Endothelial cell of umbilical vein (primary cell): ENCODE data around the gene VAV3. TPM values are rescaled to one million over a fixed set of nuclear protein-coding genes. Genes with fewer than 3 reads are reported as not detected.

Experiments
- BruUV-seq: library from RNA; stranded (reverse); fragments of 400-500 nt; replicated peaks from 2 replicates; lab custom pipeline; 2021; lab: Mats Ljungman, UMichigan
- CTCF ChIA-PET: fragments of 300-600, 350-600 bp; sonication (Branson Sonifier 250); formaldehyde crosslinking; loops from one replicate; lab custom pipeline; 2021; ENCODE audit warnings: antibody characterized with exemption, inconsistent platforms; lab: Charles Lee
- POLR2A ChIA-PET: fragments of 300-600, 350-600 bp; sonication (Branson Sonifier 250); formaldehyde crosslinking; loops from one replicate; lab custom pipeline; 2021; ENCODE audit warnings: antibody characterized with exemption, inconsistent platforms; lab: Charles Lee
- DNase-seq: peaks from one replicate; pipeline ENCODE4 v3.0.0-alpha.2; 2011; ENCODE audit warnings: low read depth, low spot score
- FAIRE-seq: peaks from 2 replicates; lab custom pipeline; 2011; peaks lifted over from hg19 to GRCh38; lab: Jason Lieb, UNC
- H2AFZ ChIP-seq: 2 replicates; pipeline ENCODE4 v1.6.0; 2012; ENCODE audit warnings: low read depth, low read length, control low read depth, inconsistent platforms
- H3K27ac ChIP-seq: 2 replicates; pipeline ENCODE4 v1.5.1; 2011; ENCODE audit warnings: low read depth, mild to moderate bottlenecking, control low read depth, low read length, moderate library complexity; ENCODE audit not compliant: insufficient read depth
- H3K27me3 ChIP-seq, 2 experiments: 2 replicates each; pipeline versions ENCODE4 v1.6.0 to v1.6.1; 2011; ENCODE audit warnings: low read length in 2 of 2, mixed read lengths in 1 of 2; ENCODE audit not compliant: control insufficient read depth in 2 of 2, insufficient read depth in 2 of 2
- H3K36me3 ChIP-seq, 2 experiments: 2 replicates in 1 of 2; 3 replicates in 1 of 2; pipeline ENCODE4 v1.5.1; 2011; ENCODE audit warnings: low read length in 2 of 2, mild to moderate bottlenecking in 1 of 2, moderate library complexity in 1 of 2; ENCODE audit not compliant: control insufficient read depth in 2 of 2, insufficient read depth in 2 of 2; ENCODE audit errors: extremely low read depth in 1 of 2
- H3K4me1 ChIP-seq: 3 replicates; pipeline ENCODE4 v1.5.1; 2011; ENCODE audit warnings: mild to moderate bottlenecking, low read length; ENCODE audit not compliant: control insufficient read depth, insufficient read depth; ENCODE audit errors: extremely low read depth
- H3K4me2 ChIP-seq: 2 replicates; pipeline ENCODE4 v1.6.1; 2011; ENCODE audit warnings: low read length, control low read depth, mixed read lengths; ENCODE audit not compliant: insufficient read depth
- H3K4me3 ChIP-seq, 3 experiments: fragments of 200-600 bp in 1 of 3; sonication (generic), shearing (Covaris generic) in 1 of 3; replicated peaks in 1 of 3; 2 replicates each; pipeline ENCODE4 v1.5.1; 2011 to 2016; ENCODE audit warnings: control low read depth in 3 of 3, low read length in 3 of 3, mild to moderate bottlenecking in 2 of 3, inconsistent platforms in 1 of 3, low read depth in 1 of 3, moderate library complexity in 1 of 3; ENCODE audit not compliant: insufficient read depth in 1 of 3
- H3K79me2 ChIP-seq: 2 replicates; pipeline ENCODE4 v1.6.0; 2012; ENCODE audit warnings: low read length, inconsistent platforms; ENCODE audit not compliant: control insufficient read depth, insufficient read depth
- H3K9ac ChIP-seq: replicated peaks from 2 replicates; pipeline ENCODE3; 2011; ENCODE audit warnings: low read length, control low read depth; ENCODE audit not compliant: insufficient read depth; ENCODE audit errors: extremely low read depth
- H3K9me1 ChIP-seq: replicated peaks from 3 replicates; pipeline ENCODE4 v1.6.0; 2011; ENCODE audit warnings: mild to moderate bottlenecking, low read length; ENCODE audit not compliant: control insufficient read depth, insufficient read depth; ENCODE audit errors: extremely low read depth
- H3K9me3 ChIP-seq: replicated peaks from 2 replicates; pipeline ENCODE4 v1.5.1; 2012; ENCODE audit warnings: low read length, inconsistent platforms; ENCODE audit not compliant: control insufficient read depth, insufficient read depth
- H4K20me1 ChIP-seq: replicated peaks from 2 replicates; pipeline ENCODE3; 2011; ENCODE audit warnings: mild to moderate bottlenecking, low read length; ENCODE audit not compliant: control insufficient read depth, insufficient read depth; ENCODE audit errors: extremely low read depth
- EZH2 ChIP-seq: IDR thresholded peaks from 2 replicates; pipeline ENCODE4 v1.6.1; 2012; ENCODE audit warnings: borderline replicate concordance, low read depth, mild to moderate bottlenecking, moderate library complexity, low read length, inconsistent platforms; ENCODE audit not compliant: severe bottlenecking
- FOS ChIP-seq: IDR thresholded peaks from 2 replicates; pipeline ENCODE4 v1.6.1; 2011; ENCODE audit warnings: mild to moderate bottlenecking, low read length, moderate library complexity, borderline replicate concordance; ENCODE audit not compliant: insufficient read depth
- GATA2 ChIP-seq: IDR thresholded peaks from 2 replicates; pipeline ENCODE4 v1.7.0; 2011; ENCODE audit warnings: low read depth, mild to moderate bottlenecking, moderate library complexity, mixed read lengths, low read length; ENCODE audit not compliant: insufficient read length, insufficient read depth
- JUN ChIP-seq: IDR thresholded peaks from 2 replicates; pipeline ENCODE4 v1.6.1; 2011; ENCODE audit warnings: borderline replicate concordance, low read depth; ENCODE audit not compliant: insufficient read length, insufficient read depth
- MYC ChIP-seq: IDR thresholded peaks from one replicate; pipeline ENCODE4 v1.6.1; 2011; ENCODE audit warnings: mild to moderate bottlenecking, low read depth, low read length
- POLR2A ChIP-seq: IDR thresholded peaks from 2 replicates; pipeline ENCODE4 v1.6.1; 2012; ENCODE audit warnings: low read depth, mild to moderate bottlenecking, control low read depth, low read length
- POLR2AphosphoS5 ChIP-seq: IDR thresholded peaks from 2 replicates; pipeline ENCODE4 v1.6.1; 2012; ENCODE audit warnings: low read depth, mild to moderate bottlenecking, control low read depth, low read length, moderate library complexity; ENCODE audit not compliant: insufficient read depth
- dilution Hi-C: fragments of 300-500 bp; cut with MboI; formaldehyde crosslinking; loops from one replicate; pipeline ENCODE4 v1.15.0; 2019; ENCODE audit warnings: low sequenced_read_pairs; ENCODE audit not compliant: extremely low pct_ligation_motif_present
- intact Hi-C: fragments of 100-400 bp; cut with micrococcal nuclease; formaldehyde crosslinking; loops from one replicate; pipeline ENCODE4 v1.10.0; 2022
- polyA plus RNA-seq, 4 experiments: library from polyadenylated mRNA; depleted of rRNA in 3 of 4; stranded (reverse) in 3 of 4; unstranded in 1 of 4; fragments of >200 nt; gene quantifications; 2 replicates each; pipeline versions ENCODE4 v1.2.1 to v1.2.3, GENCODE V29; 2011 to 2012; ENCODE audit warnings: missing spikeins in 1 of 4
- total RNA-seq: library from RNA; stranded (reverse); gene quantifications from 2 replicates; pipeline ENCODE4 v1.2.3, GENCODE V29; 2021
- TF ChIP-seq, protein P1 (sequence below), 2 donors: IDR thresholded peaks; 1 replicate in 1 of 2; 2 replicates in 1 of 2; pipeline ENCODE4 v1.5.1; 2011; ENCODE audit warnings: low read length in 2 of 2, mild to moderate bottlenecking in 2 of 2, moderate library complexity in 2 of 2, control low read depth in 1 of 2, inconsistent platforms in 1 of 2, low read depth in 1 of 2; ENCODE audit not compliant: insufficient read depth in 1 of 2; ENCODE audit errors: extremely low read depth in 1 of 2
- TF ChIP-seq, protein P2 (sequence below): IDR thresholded peaks from 2 replicates; pipeline ENCODE4 v1.6.1; 2011; ENCODE audit not compliant: insufficient read depth, insufficient read length

Gene VAV3
- total and polyA plus RNA-seq, 2 donors (not counting 3 experiments of a cell fraction or from before 2014, with no cell fraction given), result 0.18 to 1.5 TPM

DNA sequence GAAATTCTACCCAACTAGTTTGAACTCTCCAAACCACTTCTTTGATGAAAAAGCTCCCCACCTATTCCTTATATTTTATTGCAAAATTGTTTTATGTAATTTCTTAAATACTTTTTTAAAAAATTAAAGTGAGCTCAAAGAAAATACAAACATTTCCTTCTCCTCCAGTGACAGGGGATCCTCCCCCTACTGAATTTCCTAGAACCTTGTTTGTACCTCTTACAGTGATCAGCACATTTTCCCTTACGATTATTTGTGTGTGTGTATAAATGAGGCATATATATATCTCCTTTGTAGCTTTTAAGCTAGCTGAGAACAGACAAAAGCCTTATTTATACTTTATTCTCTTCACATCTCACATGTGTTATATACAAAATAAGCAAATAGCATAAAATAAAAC lies 44.4 kb downstream of the VAV3 start:
- dilution Hi-C loops, result no loop called here

More for the DNA sequence above, 44.4 kb downstream of the VAV3 start:
- H3K4me3 ChIP-seq, result no peak overlapping the region
- TF ChIP-seq, protein P1, sequence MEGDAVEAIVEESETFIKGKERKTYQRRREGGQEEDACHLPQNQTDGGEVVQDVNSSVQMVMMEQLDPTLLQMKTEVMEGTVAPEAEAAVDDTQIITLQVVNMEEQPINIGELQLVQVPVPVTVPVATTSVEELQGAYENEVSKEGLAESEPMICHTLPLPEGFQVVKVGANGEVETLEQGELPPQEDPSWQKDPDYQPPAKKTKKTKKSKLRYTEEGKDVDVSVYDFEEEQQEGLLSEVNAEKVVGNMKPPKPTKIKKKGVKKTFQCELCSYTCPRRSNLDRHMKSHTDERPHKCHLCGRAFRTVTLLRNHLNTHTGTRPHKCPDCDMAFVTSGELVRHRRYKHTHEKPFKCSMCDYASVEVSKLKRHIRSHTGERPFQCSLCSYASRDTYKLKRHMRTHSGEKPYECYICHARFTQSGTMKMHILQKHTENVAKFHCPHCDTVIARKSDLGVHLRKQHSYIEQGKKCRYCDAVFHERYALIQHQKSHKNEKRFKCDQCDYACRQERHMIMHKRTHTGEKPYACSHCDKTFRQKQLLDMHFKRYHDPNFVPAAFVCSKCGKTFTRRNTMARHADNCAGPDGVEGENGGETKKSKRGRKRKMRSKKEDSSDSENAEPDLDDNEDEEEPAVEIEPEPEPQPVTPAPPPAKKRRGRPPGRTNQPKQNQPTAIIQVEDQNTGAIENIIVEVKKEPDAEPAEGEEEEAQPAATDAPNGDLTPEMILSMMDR (IDR thresholded peaks at IDR 0.05; ENCODE audit: extremely low read depth in 1 of 2, insufficient read depth in 1 of 2, low read depth in 1 of 2, low read length in 2 of 2), result no peak
- TF ChIP-seq, protein P2, sequence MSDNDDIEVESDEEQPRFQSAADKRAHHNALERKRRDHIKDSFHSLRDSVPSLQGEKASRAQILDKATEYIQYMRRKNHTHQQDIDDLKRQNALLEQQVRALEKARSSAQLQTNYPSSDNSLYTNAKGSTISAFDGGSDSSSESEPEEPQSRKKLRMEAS, result no peak
- TF ChIP-seq POLR2AphosphoS5 (no peak), GATA2 (no peak), MYC (no peak), EZH2 (no peak), FOS (no peak), JUN (no peak), POLR2A (no peak)
- H3K9me1 ChIP-seq, result no peaks in the 10 kb centered on the region
- CTCF ChIA-PET, result interaction anchor here (0.8 to 0.9 kb wide), 3 partner anchors 13 to 205 kb away, joined by 3 read pairs; no protein-coding TSS in a partner anchor
- FAIRE-seq (no peak), DNase-seq (no peak)
- H3K9ac ChIP-seq, result no peak overlapping the region
- no peaks in the 10 kb centered on the region for H3K9me3 ChIP-seq
- BruUV-seq, result no TSS peak
- POLR2A ChIA-PET, result no interaction called here
- H3K36me3 ChIP-seq, result no peaks in the 10 kb centered on the region
- H2AFZ ChIP-seq, result no peak overlapping the region
- H3K79me2 ChIP-seq, result no peaks in the 10 kb centered on the region
- H4K20me1 ChIP-seq, result no peaks in the 10 kb centered on the region
- H3K27ac ChIP-seq, result no peak overlapping the region
- intact Hi-C loops, result no loop called here
- H3K4me1 ChIP-seq, result no peaks in the 10 kb centered on the region
- no peaks in the 10 kb centered on the region for H3K27me3 ChIP-seq
- H3K4me2 ChIP-seq, result no peak overlapping the region
